A549 (cell line): ENCODE results near the gene NASP.

Experiments
- CBX2 ChIP-seq: fragments of 200-600 bp; sonication (generic); IDR thresholded peaks from 2 replicates; pipeline ENCODE4 v1.6.1; 2016; ENCODE audit warnings: low read depth, mild to moderate bottlenecking, borderline replicate concordance
- CBX8 ChIP-seq: fragments of 200-600 bp; sonication (generic); IDR thresholded peaks from 2 replicates; pipeline ENCODE4 v1.6.1; 2016
- ESRRA ChIP-seq: fragments of 150-350 bp; IDR thresholded peaks from 2 replicates; pipeline ENCODE4 v1.6.1; 2014; ENCODE audit warnings: mild to moderate bottlenecking, low read length, borderline replicate concordance
- HEYL ChIP-seq: fragments of 250-450 bp; sonication (Bioruptor Pico); IDR thresholded peaks from 2 replicates; pipeline ENCODE4 v1.8.0; 2021; ENCODE audit warnings: mild to moderate bottlenecking, moderate library complexity
- JUN ChIP-seq, 2 experiments: fragments of >200 bp; sonication (Bioruptor Twin); formaldehyde crosslinking; IDR thresholded peaks; 2 replicates in 1 of 2; 3 replicates in 1 of 2; pipeline ENCODE4 v1.6.1; 2016 to 2017
- KDM5A ChIP-seq: fragments of 200-600 bp; sonication (generic); IDR thresholded peaks from 2 replicates; pipeline ENCODE4 v1.6.1; 2016; ENCODE audit warnings: antibody characterized with exemption, mild to moderate bottlenecking
- POLR2A ChIP-seq: IDR thresholded peaks from 2 replicates; pipeline ENCODE4 v1.6.1; 2012; ENCODE audit warnings: mild to moderate bottlenecking, low read length
- RAD21 ChIP-seq, 2 experiments: fragments of >200 bp in 1 of 2; sonication (Bioruptor Twin) in 1 of 2; formaldehyde crosslinking in 1 of 2; IDR thresholded peaks in 1 of 2; conservative IDR thresholded peaks in 1 of 2; 2 replicates in 1 of 2; 3 replicates in 1 of 2; pipeline ENCODE4 v1.6.1; 2012 to 2018; ENCODE audit warnings: inconsistent platforms in 1 of 2
- RNF2 ChIP-seq: fragments of 200-600 bp; sonication (generic); IDR thresholded peaks from 2 replicates; pipeline ENCODE4 v1.6.1; 2016; ENCODE audit warnings: low read depth, mild to moderate bottlenecking, antibody characterized with exemption, moderate library complexity, borderline replicate concordance
- TF ChIP-seq, protein P1 (sequence below): fragments of >200 bp; sonication (Bioruptor Twin); formaldehyde crosslinking; IDR thresholded peaks from 3 replicates; pipeline ENCODE4 v1.5.1; 2016
- TF ChIP-seq, protein P2 (sequence below): fragments of 200-600 bp; sonication (generic); IDR thresholded peaks from 2 replicates; pipeline ENCODE4 v1.6.1; 2016; ENCODE audit warnings: antibody characterized with exemption, mild to moderate bottlenecking, moderate library complexity
- TF ChIP-seq, protein P3 (sequence below): IDR thresholded peaks from 2 replicates; pipeline ENCODE4 v1.6.1; 2012

- TF ChIP-seq RNF2: no peak
- TF ChIP-seq RAD21 (conservative IDR thresholded peaks at IDR 0.05 in 1 of 2, IDR thresholded peaks at IDR 0.05 in 1 of 2): no peak
- TF ChIP-seq, protein P1, sequence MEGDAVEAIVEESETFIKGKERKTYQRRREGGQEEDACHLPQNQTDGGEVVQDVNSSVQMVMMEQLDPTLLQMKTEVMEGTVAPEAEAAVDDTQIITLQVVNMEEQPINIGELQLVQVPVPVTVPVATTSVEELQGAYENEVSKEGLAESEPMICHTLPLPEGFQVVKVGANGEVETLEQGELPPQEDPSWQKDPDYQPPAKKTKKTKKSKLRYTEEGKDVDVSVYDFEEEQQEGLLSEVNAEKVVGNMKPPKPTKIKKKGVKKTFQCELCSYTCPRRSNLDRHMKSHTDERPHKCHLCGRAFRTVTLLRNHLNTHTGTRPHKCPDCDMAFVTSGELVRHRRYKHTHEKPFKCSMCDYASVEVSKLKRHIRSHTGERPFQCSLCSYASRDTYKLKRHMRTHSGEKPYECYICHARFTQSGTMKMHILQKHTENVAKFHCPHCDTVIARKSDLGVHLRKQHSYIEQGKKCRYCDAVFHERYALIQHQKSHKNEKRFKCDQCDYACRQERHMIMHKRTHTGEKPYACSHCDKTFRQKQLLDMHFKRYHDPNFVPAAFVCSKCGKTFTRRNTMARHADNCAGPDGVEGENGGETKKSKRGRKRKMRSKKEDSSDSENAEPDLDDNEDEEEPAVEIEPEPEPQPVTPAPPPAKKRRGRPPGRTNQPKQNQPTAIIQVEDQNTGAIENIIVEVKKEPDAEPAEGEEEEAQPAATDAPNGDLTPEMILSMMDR: no peak
- TF ChIP-seq POLR2A: no peak
- TF ChIP-seq, protein P2, sequence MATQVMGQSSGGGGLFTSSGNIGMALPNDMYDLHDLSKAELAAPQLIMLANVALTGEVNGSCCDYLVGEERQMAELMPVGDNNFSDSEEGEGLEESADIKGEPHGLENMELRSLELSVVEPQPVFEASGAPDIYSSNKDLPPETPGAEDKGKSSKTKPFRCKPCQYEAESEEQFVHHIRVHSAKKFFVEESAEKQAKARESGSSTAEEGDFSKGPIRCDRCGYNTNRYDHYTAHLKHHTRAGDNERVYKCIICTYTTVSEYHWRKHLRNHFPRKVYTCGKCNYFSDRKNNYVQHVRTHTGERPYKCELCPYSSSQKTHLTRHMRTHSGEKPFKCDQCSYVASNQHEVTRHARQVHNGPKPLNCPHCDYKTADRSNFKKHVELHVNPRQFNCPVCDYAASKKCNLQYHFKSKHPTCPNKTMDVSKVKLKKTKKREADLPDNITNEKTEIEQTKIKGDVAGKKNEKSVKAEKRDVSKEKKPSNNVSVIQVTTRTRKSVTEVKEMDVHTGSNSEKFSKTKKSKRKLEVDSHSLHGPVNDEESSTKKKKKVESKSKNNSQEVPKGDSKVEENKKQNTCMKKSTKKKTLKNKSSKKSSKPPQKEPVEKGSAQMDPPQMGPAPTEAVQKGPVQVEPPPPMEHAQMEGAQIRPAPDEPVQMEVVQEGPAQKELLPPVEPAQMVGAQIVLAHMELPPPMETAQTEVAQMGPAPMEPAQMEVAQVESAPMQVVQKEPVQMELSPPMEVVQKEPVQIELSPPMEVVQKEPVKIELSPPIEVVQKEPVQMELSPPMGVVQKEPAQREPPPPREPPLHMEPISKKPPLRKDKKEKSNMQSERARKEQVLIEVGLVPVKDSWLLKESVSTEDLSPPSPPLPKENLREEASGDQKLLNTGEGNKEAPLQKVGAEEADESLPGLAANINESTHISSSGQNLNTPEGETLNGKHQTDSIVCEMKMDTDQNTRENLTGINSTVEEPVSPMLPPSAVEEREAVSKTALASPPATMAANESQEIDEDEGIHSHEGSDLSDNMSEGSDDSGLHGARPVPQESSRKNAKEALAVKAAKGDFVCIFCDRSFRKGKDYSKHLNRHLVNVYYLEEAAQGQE: no peak
- TF ChIP-seq, protein P3, sequence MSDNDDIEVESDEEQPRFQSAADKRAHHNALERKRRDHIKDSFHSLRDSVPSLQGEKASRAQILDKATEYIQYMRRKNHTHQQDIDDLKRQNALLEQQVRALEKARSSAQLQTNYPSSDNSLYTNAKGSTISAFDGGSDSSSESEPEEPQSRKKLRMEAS: no peak
- no peak for TF ChIP-seq ESRRA
- no peak for TF ChIP-seq CBX8
- TF ChIP-seq KDM5A: no peak
- TF ChIP-seq CBX2: no peak
- no peak for TF ChIP-seq JUN (IDR thresholded peaks at IDR 0.05)
- TF ChIP-seq HEYL (CRISPR knock-in tag): no peak
Measured at GRCh38 chr1:45659222-45659621, 75.4 kb downstream of the NASP start.
